ENCODE data around the gene BLOC1S3.

The BLOC1S3 gene

GRCh38 chr19:45146741-45147205 is 31.8 kb upstream of the BLOC1S3 start:
- no peak for DNase-seq

- DNase-seq: no peak
These were observed 30.5 kb upstream of the BLOC1S3 start for GRCh38 chr19:45147835-45148676.

- no peak for DNase-seq
These were observed 29.5 kb upstream of the BLOC1S3 start for GRCh38 chr19:45149129-45149528.

- no peak for DNase-seq
These were observed 28.4 kb upstream of the BLOC1S3 start for GRCh38 chr19:45150180-45150579.

GRCh38 chr19:45150751-45151281 is 27.8 kb upstream of the BLOC1S3 start:
- no peak for DNase-seq

GRCh38 chr19:45151320-45151719 is 27.3 kb upstream of the BLOC1S3 start:
- no peak for DNase-seq

- no peak for DNase-seq
These were observed 26.6 kb upstream of the BLOC1S3 start for GRCh38 chr19:45151821-45152503.

GRCh38 chr19:45152504-45153338 is 25.9 kb upstream of the BLOC1S3 start:
- peak; percentile 87 for DNase-seq

- DNase-seq: peak; percentile 79
These were observed 25.1 kb upstream of the BLOC1S3 start for GRCh38 chr19:45153339-45154063.

GRCh38 chr19:45154064-45154827 is 24.3 kb upstream of the BLOC1S3 start:
- DNase-seq: no peak

GRCh38 chr19:45156011-45156630 is 22.5 kb upstream of the BLOC1S3 start:
- DNase-seq: no peak

GRCh38 chr19:45156751-45157150 is 21.8 kb upstream of the BLOC1S3 start:
- DNase-seq: no peak

- no peak for DNase-seq
These were observed 19.9 kb upstream of the BLOC1S3 start for GRCh38 chr19:45158503-45159209.

GRCh38 chr19:45159210-45159970 is 19.2 kb upstream of the BLOC1S3 start:
- no peak for DNase-seq

GRCh38 chr19:45159971-45160324 is 18.6 kb upstream of the BLOC1S3 start:
- DNase-seq: no peak

GRCh38 chr19:45160870-45161737 is 17.5 kb upstream of the BLOC1S3 start, which contains the start of gene NKPD1:
Gene NKPD1 (minus strand): TSS chr19:45160982. CDS start chr19:45160150, 832 bp downstream.
- peak; percentile 88 for DNase-seq

- peak; percentile 54 for DNase-seq
These were observed 16.6 kb upstream of the BLOC1S3 start for GRCh38 chr19:45161738-45162607.
